A673 (cell line): Measurements from ENCODE around the gene GPNMB. TPM values are rescaled to one million over a fixed set of nuclear protein-coding genes. Genes with fewer than 3 reads are reported as not detected.

Experiments used
- BruUV-seq: library from RNA; stranded (reverse); fragments of 400-500 nt; replicated peaks from 2 replicates; lab custom pipeline; 2021; lab: Mats Ljungman, UMichigan
- CTCF ChIA-PET: fragments of 300-600 bp; sonication (Branson Sonifier 250); formaldehyde crosslinking; loops from one replicate; lab custom pipeline; 2022; ENCODE audit warnings: antibody characterized with exemption; lab: Charles Lee
- POLR2A ChIA-PET: fragments of 300-600 bp; sonication (Branson Sonifier 250); formaldehyde crosslinking; loops from one replicate; lab custom pipeline; 2022; ENCODE audit warnings: antibody characterized with exemption; ENCODE audit not compliant: low non-redundant PET; lab: Charles Lee
- DNase-seq: peaks from one replicate; pipeline ENCODE4 v3.0.0-alpha.2; 2015; ENCODE audit warnings: low spot score
- H3K27ac ChIP-seq: fragments of 200-600 bp; sonication (generic); 2 replicates; pipeline ENCODE4 v1.5.1; 2016; ENCODE audit warnings: mixed run types, low read depth, mild to moderate bottlenecking, mixed read lengths, antibody characterized with exemption, low read length; ENCODE audit not compliant: poor library complexity, severe bottlenecking
- H3K27me3 ChIP-seq: fragments of 200-600 bp; sonication (generic); replicated peaks from 2 replicates; pipeline ENCODE4 v1.6.1; 2017; ENCODE audit warnings: mixed run types, low read depth, mild to moderate bottlenecking, mixed read lengths, antibody characterized with exemption, low read length; ENCODE audit not compliant: insufficient read depth, poor library complexity
- H3K36me3 ChIP-seq: fragments of 200-600 bp; sonication (generic); 2 replicates; pipeline ENCODE4 v1.6.1; 2016; ENCODE audit warnings: mixed run types, mild to moderate bottlenecking, mixed read lengths, antibody characterized with exemption, low read length; ENCODE audit not compliant: insufficient read depth, poor library complexity, severe bottlenecking
- H3K4me1 ChIP-seq: fragments of 200-600 bp; sonication (generic); 2 replicates; pipeline ENCODE4 v1.6.1; 2017; ENCODE audit warnings: mixed run types, mild to moderate bottlenecking, mixed read lengths, antibody characterized with exemption, low read length; ENCODE audit not compliant: insufficient read depth, poor library complexity, severe bottlenecking
- H3K4me3 ChIP-seq: fragments of 200-600 bp; sonication (generic); 2 replicates; pipeline ENCODE4 v1.5.1; 2016; ENCODE audit warnings: low read depth, mixed run types, mild to moderate bottlenecking, mixed read lengths, low read length; ENCODE audit not compliant: poor library complexity, severe bottlenecking
- H3K9me3 ChIP-seq: fragments of 200-600 bp; sonication (generic); 2 replicates; pipeline ENCODE4 v1.6.1; 2016; ENCODE audit warnings: mixed run types, low read depth, mild to moderate bottlenecking, mixed read lengths, antibody characterized with exemption, low read length; ENCODE audit not compliant: poor library complexity, severe bottlenecking
- CTCF ChIP-seq: fragments of 300-800, 200-600 bp; sonication (generic); conservative IDR thresholded peaks from 2 replicates; pipeline ENCODE4 v1.5.1; 2017; ENCODE audit warnings: low read depth, mild to moderate bottlenecking, antibody characterized with exemption, low read length, moderate library complexity, mixed read lengths
- EZH2 ChIP-seq: fragments of 200-600 bp; sonication (generic); IDR thresholded peaks from 2 replicates; pipeline ENCODE4 v1.6.1; 2017; ENCODE audit warnings: borderline replicate concordance, low read depth, mild to moderate bottlenecking, mixed read lengths, antibody characterized with exemption, low read length; ENCODE audit not compliant: poor library complexity, severe bottlenecking
- intact Hi-C: fragments of 100-400 bp; cut with micrococcal nuclease; formaldehyde crosslinking; loops from one replicate; pipeline ENCODE4 v1.10.0; 2022; ENCODE audit not compliant: unreplicated experiment
- total RNA-seq: library from RNA; stranded (reverse); gene quantifications from 2 replicates; pipeline ENCODE4 v1.2.3, GENCODE V29; 2021

The GPNMB gene
- total RNA-seq, 1 experiment from 2014 or later: 2.1 TPM

- Histone ChIP-seq H3K27ac (no peak overlapping the region), H3K9me3 (no peaks in the 10 kb centered on the region), H3K4me1 (peaks cover 4% of the 10 kb centered on the region), H3K36me3 (no peaks in the 10 kb centered on the region), H3K27me3 (no peaks in the 10 kb centered on the region), H3K4me3 (no peak overlapping the region)
- CTCF ChIA-PET: no interaction called here
- no TSS peak for BruUV-seq
- no peak for DNase-seq
- intact Hi-C loops: no loop called here
- TF ChIP-seq EZH2 (no peak), CTCF (no peak)
- POLR2A ChIA-PET: interaction anchor here (0.6 kb wide), 1 partner anchor 8 kb away, joined by 4 read pairs; no protein-coding TSS in a partner anchor
Observed at GRCh38 chr7:23295401-23295697, 48.8 kb downstream of the GPNMB start.

- TF ChIP-seq CTCF (no peak), EZH2 (no peak)
- CTCF ChIA-PET: interaction anchor here (0.7 kb wide), 1 partner anchor 144 kb away, joined by 3 read pairs; no protein-coding TSS in a partner anchor
- H3K27ac ChIP-seq: peak overlapping the region; percentile 88
- H3K9me3 ChIP-seq: no peaks in the 10 kb centered on the region
- POLR2A ChIA-PET: no interaction called here
- no peak for DNase-seq
- no peaks in the 10 kb centered on the region for H3K27me3 ChIP-seq
- BruUV-seq: no TSS peak
- peaks cover 11% of the 10 kb centered on the region for H3K4me1 ChIP-seq
- intact Hi-C loops: no loop called here
- peak overlapping the region; percentile 93 for H3K4me3 ChIP-seq
- peaks cover 10% of the 10 kb centered on the region for H3K36me3 ChIP-seq
Observed at GRCh38 chr7:23298141-23298881, 51.7 kb downstream of the GPNMB start.

GRCh38 chr7:23298885-23299769 is 52.6 kb downstream of the GPNMB start, which contains the start of gene MALSU1:
Gene MALSU1 (plus strand): TSS chr7:23299339. CDS start chr7:23299353, 14 bp downstream.
- TSS peak; percentile 89 for BruUV-seq
- H3K4me1 ChIP-seq: peaks cover 11% of the 10 kb centered on the region
- no peaks in the 10 kb centered on the region for H3K27me3 ChIP-seq
- peak within 1 kb of the TSS; percentile 88 for H3K27ac ChIP-seq
- H3K36me3 ChIP-seq: peaks cover 10% of the 10 kb centered on the region
- ChIA-PET POLR2A (no interaction called here), CTCF (no interaction called here)
- no peaks in the 10 kb centered on the region for H3K9me3 ChIP-seq
- intact Hi-C loops: no loop called here
- DNase-seq: peak; percentile 99
- TF ChIP-seq CTCF (no peak), EZH2 (no peak)
- H3K4me3 ChIP-seq: peak within 1 kb of the TSS; percentile 93
